Activated CD4-positive, alpha-beta T cell treated with anti-CD3 and anti-CD28 coated beads for 36 hours (primary cell): ENCODE results near the gene DEFB116. TPM values are rescaled to one million over a fixed set of nuclear protein-coding genes. Genes with fewer than 3 reads are reported as not detected.
"Not testable (repeated sequence)": the region's sequence is repeated elsewhere in the genome, so short reads cannot be mapped to it uniquely, and the experiment has no call there.

Experiments
- ATAC-seq: fragments of 200-7000 bp; cut with Tn5 transposase; one replicate; pipeline ENCODE4 v1.10.0; 2021; ENCODE audit warnings: mild to moderate bottlenecking, moderate library complexity
- CTCF ChIA-PET: fragments of 350-600 bp; sonication (Branson Sonifier 250); formaldehyde crosslinking; loops from one replicate; lab custom pipeline; 2021; ENCODE audit warnings: antibody characterized with exemption; lab: Charles Lee
- POLR2A ChIA-PET: fragments of 350-600 bp; sonication (Branson Sonifier 250); formaldehyde crosslinking; loops from one replicate; lab custom pipeline; 2021; ENCODE audit warnings: antibody characterized with exemption, inconsistent platforms; lab: Charles Lee
- DNase-seq: peaks from one replicate; pipeline ENCODE4 v3.0.0-alpha.2; 2020
- H3K27ac Mint-ChIP-seq: one replicate; pipeline ENCODE4 v1.8.0; 2021; ENCODE audit warnings: mixed read lengths
- H3K27me3 Mint-ChIP-seq: one replicate; pipeline ENCODE4 v1.8.0; 2021; ENCODE audit warnings: mixed read lengths
- H3K36me3 Mint-ChIP-seq: one replicate; pipeline ENCODE4 v1.8.0; 2021; ENCODE audit warnings: low read depth, mixed read lengths
- H3K4me1 Mint-ChIP-seq: one replicate; pipeline ENCODE4 v1.8.0; 2021; ENCODE audit warnings: mixed read lengths
- H3K4me3 Mint-ChIP-seq: one replicate; pipeline ENCODE4 v1.8.0; 2021; ENCODE audit warnings: mild to moderate bottlenecking, moderate library complexity, mixed read lengths
- H3K9me3 Mint-ChIP-seq: one replicate; pipeline ENCODE4 v1.8.0; 2021; ENCODE audit warnings: low read depth, mixed read lengths
- intact Hi-C, 2 experiments: fragments of 100-400 bp; cut with DNase I in 1 of 2; cut with micrococcal nuclease in 1 of 2; formaldehyde crosslinking; loops; one replicate each; pipeline versions ENCODE4 v1.14.2 to v1.15.1; 2022 to 2024; cut with DNase I, micrococcal nuclease
- total RNA-seq, 2 experiments: library from RNA; stranded (reverse); gene quantifications; one replicate each; pipeline ENCODE4 v1.2.3, GENCODE V29; 2021

Gene DEFB116
- not detected for total RNA-seq

DNA sequence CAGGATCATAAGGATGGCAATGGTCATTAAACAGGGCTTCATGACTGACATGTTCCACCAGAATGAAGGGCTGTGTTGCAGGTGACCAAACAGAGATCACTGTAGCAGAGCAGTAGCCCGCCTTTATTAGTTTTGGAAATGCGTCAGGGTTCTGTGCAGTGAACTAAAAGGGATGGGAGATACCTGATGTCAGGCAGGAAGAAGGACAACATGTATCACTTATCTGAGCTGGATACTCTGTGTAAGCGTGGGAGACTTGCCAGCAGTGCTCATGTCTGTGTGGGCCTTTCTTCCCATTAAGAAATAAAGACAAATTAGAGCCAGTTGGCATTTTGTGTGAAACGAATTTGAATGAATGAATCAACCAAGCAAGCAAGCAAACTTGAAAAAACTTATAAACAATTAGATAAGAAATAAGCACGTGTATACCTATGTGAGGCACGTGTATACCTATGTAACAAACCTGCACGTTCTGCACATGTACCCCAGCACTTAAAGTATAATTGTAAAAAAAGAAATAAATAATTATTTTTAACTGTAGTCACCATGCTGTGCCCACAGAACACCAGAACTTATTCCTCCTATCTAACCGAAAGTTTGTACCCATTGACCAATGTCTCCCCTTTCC, at the start of gene DEFB116:
Gene DEFB116 (minus strand): TSS at position 51 of the 628 bp plus-strand sequence. CDS start 0 bp downstream, at position 51.
- POLR2A ChIA-PET = no interaction called here
- DNase-seq (no peak), ATAC-seq (no peak)
- Mint-ChIP-seq H3K27ac (no peak within 1 kb of the TSS), H3K27me3 (no peaks in the 10 kb centered on the region), H3K4me3 (no peak within 1 kb of the TSS), H3K4me1 (no peaks in the 10 kb centered on the region), H3K36me3 (no peaks in the 10 kb centered on the region), H3K9me3 (no peaks in the 10 kb centered on the region)
- CTCF ChIA-PET = no interaction called here
- intact Hi-C loops = loop anchor here in 1 of 2 experiments (10.0 kb wide), 1 partner anchor 64 kb away; no protein-coding TSS in a partner anchor

DNA sequence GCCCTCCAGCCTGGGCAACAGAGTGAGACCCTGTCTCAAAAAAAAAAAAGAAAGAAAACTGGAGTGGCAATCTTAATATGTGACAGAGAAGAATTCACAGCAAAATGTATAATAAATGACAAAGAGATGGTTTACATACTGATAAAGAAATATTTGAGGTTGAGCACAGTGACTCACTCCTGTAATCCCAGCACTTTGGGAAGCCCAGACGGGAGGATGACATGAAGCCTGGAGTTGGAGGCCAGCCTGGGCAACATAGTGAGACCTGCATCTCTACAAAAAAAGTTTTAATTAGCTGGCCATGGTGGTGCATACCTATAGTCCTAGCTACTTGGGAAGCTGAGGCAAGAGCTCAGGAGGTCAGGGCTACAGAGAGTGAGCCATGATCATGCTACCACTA, 47.6 kb upstream of the DEFB116 start:
- ATAC-seq (no peak), DNase-seq (no peak)
- ChIA-PET POLR2A (no interaction called here), CTCF (no interaction called here)
- Mint-ChIP-seq H3K27ac (no peak overlapping the region), H3K36me3 (no peaks in the 10 kb centered on the region), H3K4me3 (no peak overlapping the region), H3K9me3 (no peaks in the 10 kb centered on the region), H3K27me3 (peaks cover 3% of the 10 kb centered on the region), H3K4me1 (no peaks in the 10 kb centered on the region)
- intact Hi-C loops = no loop called here

- H3K27ac Mint-ChIP-seq = no peak overlapping the region
- ATAC-seq = no peak
- intact Hi-C loops = no loop called here
- no peak for DNase-seq
- no peaks in the 10 kb centered on the region for H3K4me1 Mint-ChIP-seq
- H3K36me3 Mint-ChIP-seq = no peaks in the 10 kb centered on the region
- H3K9me3 Mint-ChIP-seq = no peaks in the 10 kb centered on the region
- H3K27me3 Mint-ChIP-seq = peaks cover 3% of the 10 kb centered on the region
- CTCF ChIA-PET = no interaction called here
- POLR2A ChIA-PET = no interaction called here
- H3K4me3 Mint-ChIP-seq = no peak overlapping the region
These were observed 33.1 kb upstream of the DEFB116 start for GRCh38 chr20:31341470-31341869.

GRCh38 chr20:31330893-31331292, 22.5 kb upstream of the DEFB116 start:
- H3K9me3 Mint-ChIP-seq = peaks cover 6% of the 10 kb centered on the region
- intact Hi-C loops = no loop called here
- ChIA-PET POLR2A (no interaction called here), CTCF (no interaction called here)
- H3K4me1 Mint-ChIP-seq = no peaks in the 10 kb centered on the region
- ATAC-seq (no peak), DNase-seq (no peak)
- H3K27ac Mint-ChIP-seq = no peak overlapping the region
- H3K36me3 Mint-ChIP-seq = no peaks in the 10 kb centered on the region
- no peak overlapping the region for H3K4me3 Mint-ChIP-seq
- H3K27me3 Mint-ChIP-seq = peaks cover 2% of the 10 kb centered on the region

- Mint-ChIP-seq H3K4me1 (no peaks in the 10 kb centered on the region), H3K36me3 (peaks cover 2% of the 10 kb centered on the region), H3K27ac (no peak overlapping the region), H3K9me3 (peaks cover 17% of the 10 kb centered on the region), H3K27me3 (peaks cover 5% of the 10 kb centered on the region), H3K4me3 (no peak overlapping the region)
- ChIA-PET CTCF (interaction anchor here (1.2 kb wide), 1 partner anchor 9 kb away, joined by 3 read pairs; no protein-coding TSS in a partner anchor), POLR2A (no interaction called here)
- DNase-seq (no peak), ATAC-seq (no peak)
- intact Hi-C loops = no loop called here
These were observed 14.1 kb upstream of the DEFB116 start for GRCh38 chr20:31322504-31322903.

DNA sequence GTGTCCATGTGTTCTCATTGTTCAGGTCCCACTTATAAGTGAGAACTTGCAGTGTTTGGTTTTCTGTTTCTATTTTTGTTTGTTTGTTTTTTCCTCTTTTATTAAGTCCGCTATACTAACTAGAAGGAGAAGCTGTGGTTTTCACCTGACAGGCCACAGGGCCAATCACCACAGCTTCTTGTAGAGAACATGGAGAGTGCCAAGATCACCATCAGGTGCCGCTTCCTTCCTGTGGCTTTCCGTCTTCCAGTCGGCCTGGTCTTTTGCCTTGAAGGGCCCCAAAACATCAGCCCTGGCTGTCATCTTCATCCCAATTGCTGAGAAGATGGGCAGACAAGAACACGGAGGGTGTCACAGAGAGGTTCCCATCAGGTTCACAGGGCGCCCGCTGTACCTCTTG, 23.4 kb downstream of the DEFB116 start:
- H3K36me3 Mint-ChIP-seq, CTCF ChIA-PET, POLR2A ChIA-PET, H3K27ac Mint-ChIP-seq, intact Hi-C loops, ATAC-seq, H3K4me1 Mint-ChIP-seq, DNase-seq, H3K27me3 Mint-ChIP-seq, H3K4me3 Mint-ChIP-seq: not testable (repeated sequence)
- H3K9me3 Mint-ChIP-seq = peaks cover 17% of the 10 kb centered on the region

GRCh38 chr20:31278178-31278577, 30.2 kb downstream of the DEFB116 start:
- DNase-seq = no peak
- Mint-ChIP-seq H3K4me3 (no peak overlapping the region), H3K36me3 (no peaks in the 10 kb centered on the region), H3K27ac (no peak overlapping the region), H3K4me1 (no peaks in the 10 kb centered on the region), H3K27me3 (no peaks in the 10 kb centered on the region), H3K9me3 (peaks cover 7% of the 10 kb centered on the region)
- no peak for ATAC-seq
- POLR2A ChIA-PET = no interaction called here
- CTCF ChIA-PET = no interaction called here
- intact Hi-C loops = no loop called here

GRCh38 chr20:31274441-31274840, 33.9 kb downstream of the DEFB116 start:
- Mint-ChIP-seq H3K27ac (no peak overlapping the region), H3K36me3 (no peaks in the 10 kb centered on the region), H3K4me3 (no peak overlapping the region), H3K4me1 (no peaks in the 10 kb centered on the region), H3K27me3 (no peaks in the 10 kb centered on the region), H3K9me3 (peaks cover 22% of the 10 kb centered on the region)
- CTCF ChIA-PET = interaction anchor here (1.2 kb wide), 1 partner anchor 15 kb away, joined by 3 read pairs; no protein-coding TSS in a partner anchor
- DNase-seq = no peak
- POLR2A ChIA-PET = no interaction called here
- intact Hi-C loops = no loop called here
- ATAC-seq = no peak

- H3K4me1 Mint-ChIP-seq = no peaks in the 10 kb centered on the region
- H3K36me3 Mint-ChIP-seq = no peaks in the 10 kb centered on the region
- no peak overlapping the region for H3K4me3 Mint-ChIP-seq
- ChIA-PET CTCF (interaction anchor here (0.7 to 1.8 kb wide), 4 partner anchors 9 to 278 kb away, joined by 3 to 7 read pairs (median 4); no protein-coding TSS in a partner anchor), POLR2A (no interaction called here)
- H3K9me3 Mint-ChIP-seq = peaks cover 4% of the 10 kb centered on the region
- intact Hi-C loops = loop anchor here in 1 of 2 experiments (2.0 kb wide), 1 partner anchor 52 kb away; no protein-coding TSS in a partner anchor
- DNase-seq (no peak), ATAC-seq (no peak)
- no peaks in the 10 kb centered on the region for H3K27me3 Mint-ChIP-seq
- no peak overlapping the region for H3K27ac Mint-ChIP-seq
These were observed 48.0 kb downstream of the DEFB116 start for GRCh38 chr20:31260326-31260932.

DNA sequence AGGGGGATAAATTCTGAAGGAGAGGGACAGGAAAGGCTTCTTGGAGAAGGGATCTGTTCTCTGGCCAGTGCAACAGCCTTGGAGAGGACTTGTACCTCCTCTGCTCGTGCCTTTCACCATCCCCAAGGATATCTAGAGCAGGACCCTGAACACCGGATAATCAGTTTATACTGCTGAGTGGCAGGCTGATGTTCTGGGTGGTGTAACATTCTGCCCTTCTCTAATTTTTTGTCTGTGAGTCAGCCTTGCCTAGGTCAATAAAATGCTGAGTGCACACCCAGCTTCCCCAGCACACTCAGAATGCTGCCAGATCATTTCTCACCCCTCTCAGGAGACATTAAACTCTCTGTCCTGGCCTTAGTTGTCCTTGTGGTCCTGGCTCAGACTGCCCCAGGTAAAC, 51.0 kb downstream of the DEFB116 start, which contains the start of gene DEFB115:
Gene DEFB115 (plus strand): TSS at position 301 of the 400 bp plus-strand sequence. CDS start 0 bp downstream, at position 301.
- Mint-ChIP-seq H3K27me3 (no peaks in the 10 kb centered on the region), H3K4me1 (no peaks in the 10 kb centered on the region), H3K9me3 (peaks cover 9% of the 10 kb centered on the region), H3K36me3 (no peaks in the 10 kb centered on the region), H3K27ac (no peak within 1 kb of the TSS), H3K4me3 (no peak within 1 kb of the TSS)
- no peak for ATAC-seq
- CTCF ChIA-PET = interaction anchor here (0.7 kb wide), 1 partner anchor 66 kb away, joined by 4 read pairs; no protein-coding TSS in a partner anchor
- no peak for DNase-seq
- intact Hi-C loops = no loop called here
- POLR2A ChIA-PET = no interaction called here

DNA sequence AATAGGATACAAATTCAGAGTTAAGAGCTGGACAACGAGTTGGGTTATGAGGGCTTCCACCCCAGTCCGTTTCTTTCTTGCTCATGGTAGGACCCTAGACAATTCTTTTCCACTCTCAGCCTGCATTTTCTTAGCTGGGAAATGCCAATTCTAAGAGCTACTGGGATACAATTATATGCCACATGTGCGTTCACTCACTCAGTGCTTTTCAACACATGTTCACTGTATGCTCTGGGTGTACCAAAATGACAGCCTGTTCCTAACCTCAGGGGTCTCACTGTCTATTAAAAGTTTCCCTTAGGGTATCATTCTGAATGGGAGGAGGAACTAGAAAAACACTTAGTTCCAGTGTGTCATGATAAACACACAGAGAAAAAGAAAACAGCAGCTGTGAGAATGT, 51.4 kb downstream of the DEFB116 start:
- Mint-ChIP-seq H3K4me1 (no peaks in the 10 kb centered on the region), H3K27me3 (no peaks in the 10 kb centered on the region), H3K27ac (no peak overlapping the region), H3K9me3 (peaks cover 9% of the 10 kb centered on the region), H3K36me3 (no peaks in the 10 kb centered on the region), H3K4me3 (no peak overlapping the region)
- intact Hi-C loops = no loop called here
- CTCF ChIA-PET = interaction anchor here (0.7 kb wide), 1 partner anchor 66 kb away, joined by 4 read pairs; no protein-coding TSS in a partner anchor
- no peak for DNase-seq
- POLR2A ChIA-PET = no interaction called here
- no peak for ATAC-seq
